ENCODE measurements around the gene PLXDC2.

Gene PLXDC2

DNA sequence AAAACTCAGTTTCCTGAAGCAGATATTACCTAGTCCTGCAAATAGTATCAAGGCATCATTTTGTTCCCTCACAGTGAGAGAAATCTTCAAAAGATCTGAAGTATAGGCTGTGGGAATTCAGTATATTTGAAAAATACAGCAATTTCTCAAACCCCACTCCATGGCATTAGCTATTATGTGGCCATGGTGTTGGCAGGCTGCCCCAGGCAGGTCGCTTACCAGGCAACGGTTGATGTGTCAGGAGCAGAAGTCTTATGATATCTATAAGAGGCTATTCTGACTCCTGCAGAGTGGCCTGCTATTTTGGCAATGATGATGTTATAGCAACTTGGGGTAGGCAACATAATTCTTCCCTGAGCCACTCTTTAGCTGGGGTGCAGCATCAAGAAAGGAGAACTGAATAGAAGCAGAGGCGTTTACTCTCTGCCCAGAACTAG lies 187.9 kb downstream of the PLXDC2 start:
- peak; percentile 20 to 71 (median 69) for DNase-seq
- ChIA-PET CTCF (no interaction called here), POLR2A (interaction anchor here (0.8 kb wide), 1 partner anchor 25 kb away, joined by 3 read pairs; no protein-coding TSS in a partner anchor)
- WGBS (ENCODE audit: insufficient coverage) = 50% methylated on average over 1 of the region's 3 CpGs
- H3K27ac ChIP-seq (ENCODE audit: insufficient read depth in 1 of 2, low read depth in 1 of 2, low read length in 2 of 2, poor library complexity in 1 of 2, severe bottlenecking in 2 of 2) = peak overlapping the region; percentile 74 to 88
- no peaks in the 10 kb centered on the region for H3K27me3 ChIP-seq (replicated peaks in 2 of 5; ENCODE audit: control insufficient read depth in 4 of 5, insufficient read depth in 5 of 5, low read length in 4 of 5)
- no peaks in the 10 kb centered on the region for H3K9me3 ChIP-seq (ENCODE audit: control extremely low read depth in 1 of 5, control insufficient read depth in 4 of 5, insufficient read depth in 2 of 5, low read depth in 1 of 5, low read length in 4 of 5)
- H3K36me3 ChIP-seq (ENCODE audit: control insufficient read depth in 4 of 4, insufficient read depth in 4 of 4, low read length in 3 of 4) = peaks cover 0 to 23% (median 0%) of the 10 kb centered on the region in 4 experiments
- peak overlapping the region in 3 of 7 experiments; percentile 8 to 25 (median 16) for H3K4me3 ChIP-seq (ENCODE audit: control insufficient read depth in 1 of 7, extremely low read depth in 1 of 7, insufficient read depth in 4 of 7, low read depth in 2 of 7, low read length in 6 of 7)
- H3K4me1 ChIP-seq (ENCODE audit: control extremely low read depth in 1 of 4, control insufficient read depth in 4 of 4, insufficient read depth in 4 of 4, low read length in 3 of 4) = peaks cover 8 to 27% (median 15%) of the 10 kb centered on the region in 4 experiments

DNA sequence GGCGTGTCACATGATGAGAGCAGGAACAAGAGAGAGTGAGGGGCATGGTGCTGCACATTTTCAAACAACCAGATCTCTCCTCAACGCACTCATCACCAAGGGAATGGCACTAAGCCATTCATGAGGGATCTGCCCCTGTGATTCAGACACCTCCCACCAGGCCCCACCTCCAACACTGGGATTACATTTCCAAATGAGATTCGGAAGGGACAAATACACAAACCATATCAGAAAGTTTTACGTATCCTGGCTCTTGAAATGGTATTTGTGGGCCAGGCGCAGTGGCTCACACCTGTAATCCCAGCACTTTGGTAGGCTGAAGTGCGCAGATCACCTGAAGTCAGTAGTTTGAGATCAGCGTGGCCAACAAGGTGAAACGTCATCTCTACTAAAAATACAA lies 189.4 kb downstream of the PLXDC2 start:
- 100% methylated on average over 5 of the region's 8 CpGs for WGBS (ENCODE audit: insufficient coverage)
- CTCF ChIA-PET = no interaction called here

DNA sequence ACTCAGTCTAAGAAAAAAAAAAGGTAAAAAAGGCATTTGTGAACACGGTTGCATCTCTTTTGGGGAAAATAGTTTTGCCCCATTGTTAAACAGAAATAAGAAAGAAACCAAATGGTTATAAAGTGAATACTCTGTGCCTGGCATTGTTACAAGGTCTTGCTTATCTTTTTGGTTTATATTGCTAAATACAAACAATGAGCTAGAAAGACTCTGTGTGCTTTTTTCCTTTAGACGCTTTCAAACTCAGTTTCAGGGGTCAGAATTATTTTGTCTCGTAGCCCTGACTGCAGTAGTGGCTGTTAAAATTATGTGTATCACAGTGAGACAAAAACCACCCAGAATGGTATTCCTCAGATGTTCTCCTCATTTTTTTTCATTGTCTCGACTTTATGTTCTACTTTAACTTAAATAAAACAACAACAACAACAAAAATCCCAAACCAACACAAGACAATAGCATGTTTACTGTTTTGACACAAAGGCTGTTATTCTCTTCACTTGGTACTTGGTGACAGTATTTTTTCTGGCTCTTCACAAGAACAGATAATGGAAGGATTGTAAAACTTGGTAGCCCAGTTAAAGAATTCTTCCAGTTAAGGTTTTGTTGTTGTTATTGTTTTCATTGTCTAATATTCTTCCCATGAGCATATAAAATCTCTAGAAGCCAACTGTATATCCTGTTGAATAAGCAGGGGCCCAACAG lies 190.1 kb downstream of the PLXDC2 start:
- Histone ChIP-seq H3K4me1 (ENCODE audit: control extremely low read depth in 1 of 4, control insufficient read depth in 4 of 4, insufficient read depth in 4 of 4, low read length in 3 of 4) (peaks cover 8 to 27% (median 15%) of the 10 kb centered on the region in 4 experiments), H3K9me3 (ENCODE audit: control extremely low read depth in 1 of 5, control insufficient read depth in 4 of 5, insufficient read depth in 2 of 5, low read depth in 1 of 5, low read length in 4 of 5) (no peaks in the 10 kb centered on the region), H3K4me3 (ENCODE audit: control insufficient read depth in 1 of 7, extremely low read depth in 1 of 7, insufficient read depth in 4 of 7, low read depth in 2 of 7, low read length in 6 of 7) (no peak overlapping the region), H3K27me3 (replicated peaks in 2 of 5; ENCODE audit: control insufficient read depth in 4 of 5, insufficient read depth in 5 of 5, low read length in 4 of 5) (no peaks in the 10 kb centered on the region), H3K27ac (ENCODE audit: insufficient read depth in 1 of 2, low read depth in 1 of 2, low read length in 2 of 2, poor library complexity in 1 of 2, severe bottlenecking in 2 of 2) (no peak overlapping the region), H3K36me3 (ENCODE audit: control insufficient read depth in 4 of 4, insufficient read depth in 4 of 4, low read length in 3 of 4) (peaks cover 0 to 23% (median 2%) of the 10 kb centered on the region in 4 experiments)
- WGBS (ENCODE audit: insufficient coverage) = 100% methylated on average over 2 of the region's 4 CpGs
- ChIA-PET POLR2A (no interaction called here), CTCF (interaction anchor here (1.3 to 1.4 kb wide), 2 partner anchors 9 to 14 kb away, joined by 3 read pairs; no protein-coding TSS in a partner anchor)
- no peak for DNase-seq

More for the DNA sequence above, 189.4 kb downstream of the PLXDC2 start:
- H3K4me3 ChIP-seq (ENCODE audit: control insufficient read depth in 1 of 7, extremely low read depth in 1 of 7, insufficient read depth in 4 of 7, low read depth in 2 of 7, low read length in 6 of 7) = no peak overlapping the region
- H3K27me3 ChIP-seq (replicated peaks in 2 of 5; ENCODE audit: control insufficient read depth in 4 of 5, insufficient read depth in 5 of 5, low read length in 4 of 5) = no peaks in the 10 kb centered on the region
- H3K27ac ChIP-seq (ENCODE audit: insufficient read depth in 1 of 2, low read depth in 1 of 2, low read length in 2 of 2, poor library complexity in 1 of 2, severe bottlenecking in 2 of 2) = peak overlapping the region in 1 of 2 experiments; percentile 88
- peaks cover 0 to 23% (median 2%) of the 10 kb centered on the region in 4 experiments for H3K36me3 ChIP-seq (ENCODE audit: control insufficient read depth in 4 of 4, insufficient read depth in 4 of 4, low read length in 3 of 4)
- H3K9me3 ChIP-seq (ENCODE audit: control extremely low read depth in 1 of 5, control insufficient read depth in 4 of 5, insufficient read depth in 2 of 5, low read depth in 1 of 5, low read length in 4 of 5) = no peaks in the 10 kb centered on the region
- peaks cover 8 to 27% (median 15%) of the 10 kb centered on the region in 4 experiments for H3K4me1 ChIP-seq (ENCODE audit: control extremely low read depth in 1 of 4, control insufficient read depth in 4 of 4, insufficient read depth in 4 of 4, low read length in 3 of 4)
- POLR2A ChIA-PET = no interaction called here
- no peak for DNase-seq

DNA sequence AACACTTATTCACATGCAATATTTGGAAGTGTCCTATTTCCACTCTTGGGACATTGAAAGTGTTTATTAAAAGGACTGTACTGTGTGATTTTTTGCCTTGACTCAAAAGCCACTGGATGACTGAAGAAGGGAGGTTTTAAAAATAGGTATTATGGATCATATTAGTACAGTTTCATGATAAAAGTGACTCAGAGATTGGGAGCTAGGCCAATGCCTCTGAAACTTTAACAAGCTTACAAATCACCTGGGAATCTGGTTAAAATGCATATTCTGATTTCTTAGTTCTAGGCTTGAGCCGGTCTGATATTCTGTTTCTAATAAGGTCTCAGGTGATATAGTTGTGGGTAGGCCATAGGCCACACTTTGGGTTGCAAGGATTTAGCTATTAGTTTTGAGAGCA lies 191.2 kb downstream of the PLXDC2 start:
- H3K27me3 ChIP-seq (replicated peaks in 2 of 5; ENCODE audit: control insufficient read depth in 4 of 5, insufficient read depth in 5 of 5, low read length in 4 of 5) = no peaks in the 10 kb centered on the region
- H3K9me3 ChIP-seq (ENCODE audit: control extremely low read depth in 1 of 5, control insufficient read depth in 4 of 5, insufficient read depth in 2 of 5, low read depth in 1 of 5, low read length in 4 of 5) = no peaks in the 10 kb centered on the region
- no peak overlapping the region for H3K27ac ChIP-seq (ENCODE audit: insufficient read depth in 1 of 2, low read depth in 1 of 2, low read length in 2 of 2, poor library complexity in 1 of 2, severe bottlenecking in 2 of 2)
- no peak for DNase-seq
- WGBS (ENCODE audit: insufficient coverage) = 100% methylated on average over 1 of the region's 1 CpG
- H3K4me3 ChIP-seq (ENCODE audit: control insufficient read depth in 1 of 7, extremely low read depth in 1 of 7, insufficient read depth in 4 of 7, low read depth in 2 of 7, low read length in 6 of 7) = no peak overlapping the region
- ChIA-PET POLR2A (no interaction called here), CTCF (interaction anchor here (0.6 to 1.4 kb wide), 3 partner anchors 10 to 47 kb away, joined by 3 read pairs; no protein-coding TSS in a partner anchor)
- H3K36me3 ChIP-seq (ENCODE audit: control insufficient read depth in 4 of 4, insufficient read depth in 4 of 4, low read length in 3 of 4) = peaks cover 0 to 16% (median 2%) of the 10 kb centered on the region in 4 experiments
- peaks cover 8 to 27% (median 15%) of the 10 kb centered on the region in 4 experiments for H3K4me1 ChIP-seq (ENCODE audit: control extremely low read depth in 1 of 4, control insufficient read depth in 4 of 4, insufficient read depth in 4 of 4, low read length in 3 of 4)

DNA sequence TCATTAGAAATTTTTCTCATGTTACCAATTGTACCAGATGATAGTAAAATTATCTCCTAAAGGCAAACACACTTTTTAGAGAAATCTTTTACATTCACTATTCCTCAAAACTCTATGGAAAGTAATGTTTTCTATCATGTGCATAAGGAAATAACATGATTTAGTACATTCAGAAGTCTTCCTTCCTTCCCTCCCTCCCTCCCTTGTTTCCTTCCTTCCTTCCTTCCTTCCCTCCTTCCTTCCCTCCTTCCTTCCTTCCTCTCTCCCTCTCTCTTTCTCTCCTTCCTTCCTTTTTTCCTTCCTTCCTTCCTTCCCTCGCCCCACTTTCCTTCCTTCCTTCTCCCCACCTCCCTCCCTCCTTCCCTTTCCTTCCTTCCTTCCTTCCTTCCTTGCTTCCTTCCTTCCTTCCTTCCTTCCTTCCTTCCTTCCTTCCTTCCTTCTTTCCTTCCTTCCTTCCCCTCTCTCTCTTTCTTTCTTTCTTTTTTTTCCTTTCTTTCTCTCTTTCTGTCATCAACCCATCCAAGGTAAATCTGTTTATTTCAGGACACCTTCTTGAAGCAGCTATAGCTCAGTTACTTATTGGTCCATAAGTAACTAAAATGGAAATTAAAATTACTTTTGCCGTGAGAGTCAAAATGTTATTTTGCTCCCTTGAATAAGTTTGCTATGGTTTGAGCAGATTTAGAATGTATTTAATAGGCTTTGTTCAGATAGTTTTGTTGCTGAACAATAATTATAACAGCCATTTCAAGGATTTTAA lies 197.9 kb downstream of the PLXDC2 start:
- H3K36me3 ChIP-seq (ENCODE audit: control insufficient read depth in 4 of 4, insufficient read depth in 4 of 4, low read length in 3 of 4) = peaks cover 0 to 4% (median 1%) of the 10 kb centered on the region in 4 experiments
- H3K27me3 ChIP-seq (replicated peaks in 2 of 5; ENCODE audit: control insufficient read depth in 4 of 5, insufficient read depth in 5 of 5, low read length in 4 of 5) = no peaks in the 10 kb centered on the region
- no peaks in the 10 kb centered on the region for H3K9me3 ChIP-seq (ENCODE audit: control extremely low read depth in 1 of 5, control insufficient read depth in 4 of 5, insufficient read depth in 2 of 5, low read depth in 1 of 5, low read length in 4 of 5)
- H3K4me3 ChIP-seq (ENCODE audit: control insufficient read depth in 1 of 7, extremely low read depth in 1 of 7, insufficient read depth in 4 of 7, low read depth in 2 of 7, low read length in 6 of 7) = no peak overlapping the region
- POLR2A ChIA-PET = no interaction called here
- H3K4me1 ChIP-seq (ENCODE audit: control extremely low read depth in 1 of 4, control insufficient read depth in 4 of 4, insufficient read depth in 4 of 4, low read length in 3 of 4) = no peaks in the 10 kb centered on the region
- peak in 2 of 3 donors; percentile 9 to 25 for DNase-seq
- WGBS (ENCODE audit: insufficient coverage) = 100% methylated on average over 1 of the region's 2 CpGs
- no peak overlapping the region for H3K27ac ChIP-seq (ENCODE audit: insufficient read depth in 1 of 2, low read depth in 1 of 2, low read length in 2 of 2, poor library complexity in 1 of 2, severe bottlenecking in 2 of 2)
- CTCF ChIA-PET = no interaction called here

DNA sequence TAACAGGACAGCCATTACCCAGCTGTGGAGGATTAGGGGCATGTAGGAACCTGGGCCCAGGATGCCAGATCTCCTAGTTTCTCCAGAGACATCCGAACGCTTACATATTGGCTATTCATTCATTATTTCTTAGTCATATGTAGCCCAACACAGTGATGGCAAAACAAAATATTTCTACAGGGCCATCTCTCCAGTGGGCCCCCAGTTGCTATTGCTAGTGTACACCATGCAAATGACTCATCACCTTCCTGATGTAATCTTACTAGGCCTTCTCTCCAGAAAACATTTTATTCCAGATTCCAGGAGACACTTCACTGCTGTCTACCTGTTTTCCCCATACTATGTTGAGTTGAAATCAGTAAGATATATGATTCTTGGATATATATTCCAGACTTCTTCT lies 201.7 kb downstream of the PLXDC2 start:
- peaks cover 0 to 3% (median 0%) of the 10 kb centered on the region in 4 experiments for H3K36me3 ChIP-seq (ENCODE audit: control insufficient read depth in 4 of 4, insufficient read depth in 4 of 4, low read length in 3 of 4)
- H3K9me3 ChIP-seq (ENCODE audit: control extremely low read depth in 1 of 5, control insufficient read depth in 4 of 5, insufficient read depth in 2 of 5, low read depth in 1 of 5, low read length in 4 of 5) = no peaks in the 10 kb centered on the region
- ChIA-PET CTCF (no interaction called here), POLR2A (no interaction called here)
- no peak overlapping the region for H3K27ac ChIP-seq (ENCODE audit: insufficient read depth in 1 of 2, low read depth in 1 of 2, low read length in 2 of 2, poor library complexity in 1 of 2, severe bottlenecking in 2 of 2)
- H3K4me1 ChIP-seq (ENCODE audit: control extremely low read depth in 1 of 4, control insufficient read depth in 4 of 4, insufficient read depth in 4 of 4, low read length in 3 of 4) = no peaks in the 10 kb centered on the region
- 100% methylated on average over 1 of the region's 2 CpGs for WGBS (ENCODE audit: insufficient coverage)
- no peak for DNase-seq
- no peak overlapping the region for H3K4me3 ChIP-seq (ENCODE audit: control insufficient read depth in 1 of 7, extremely low read depth in 1 of 7, insufficient read depth in 4 of 7, low read depth in 2 of 7, low read length in 6 of 7)
- no peaks in the 10 kb centered on the region for H3K27me3 ChIP-seq (replicated peaks in 2 of 5; ENCODE audit: control insufficient read depth in 4 of 5, insufficient read depth in 5 of 5, low read length in 4 of 5)

DNA sequence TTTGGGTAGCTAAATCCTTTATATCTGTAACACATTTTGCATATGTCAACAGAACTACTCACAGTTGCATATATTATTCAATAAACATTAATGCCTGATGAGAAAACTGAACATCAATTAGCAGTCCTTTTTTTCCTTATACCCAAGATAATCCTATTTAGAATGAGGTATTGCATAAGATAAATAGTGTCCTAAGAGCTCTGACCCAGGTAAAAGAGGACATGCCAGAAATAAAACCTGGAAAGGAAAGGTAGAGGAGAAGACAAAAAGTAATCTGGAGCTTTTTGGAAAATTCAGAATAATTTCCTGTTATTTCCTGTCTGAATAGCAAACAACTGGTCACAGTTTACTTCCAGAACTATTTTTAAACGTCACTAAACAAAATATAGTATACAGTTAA lies 204.4 kb downstream of the PLXDC2 start:
- POLR2A ChIA-PET = no interaction called here
- no peak for DNase-seq
- Histone ChIP-seq H3K27me3 (replicated peaks in 2 of 5; ENCODE audit: control insufficient read depth in 4 of 5, insufficient read depth in 5 of 5, low read length in 4 of 5) (no peaks in the 10 kb centered on the region), H3K9me3 (ENCODE audit: control extremely low read depth in 1 of 5, control insufficient read depth in 4 of 5, insufficient read depth in 2 of 5, low read depth in 1 of 5, low read length in 4 of 5) (peaks cover 0 to 7% (median 0%) of the 10 kb centered on the region in 5 experiments), H3K27ac (ENCODE audit: insufficient read depth in 1 of 2, low read depth in 1 of 2, low read length in 2 of 2, poor library complexity in 1 of 2, severe bottlenecking in 2 of 2) (no peak overlapping the region), H3K36me3 (ENCODE audit: control insufficient read depth in 4 of 4, insufficient read depth in 4 of 4, low read length in 3 of 4) (peaks cover 0 to 3% (median 0%) of the 10 kb centered on the region in 4 experiments), H3K4me3 (ENCODE audit: control insufficient read depth in 1 of 7, extremely low read depth in 1 of 7, insufficient read depth in 4 of 7, low read depth in 2 of 7, low read length in 6 of 7) (no peak overlapping the region), H3K4me1 (ENCODE audit: control extremely low read depth in 1 of 4, control insufficient read depth in 4 of 4, insufficient read depth in 4 of 4, low read length in 3 of 4) (no peaks in the 10 kb centered on the region)
- WGBS (ENCODE audit: insufficient coverage) = no CpG with 5 or more reads among the region's 1 CpG
- CTCF ChIA-PET = interaction anchor here (1.2 kb wide), 1 partner anchor 13 kb away, joined by 3 read pairs; no protein-coding TSS in a partner anchor

All from common myeloid progenitor, CD34-positive (primary cell).